Esophagus squamous epithelium (tissue), 4 donors: ENCODE data around the gene NFE2.

ENCODE experiments used
- POLR2A ChIP-seq, 4 donors: fragments of 450-650 bp; IDR thresholded peaks; one replicate each; pipeline ENCODE4 v1.6.1; 2017; ENCODE audit warnings: antibody characterized with exemption in 4 of 4, mild to moderate bottlenecking in 4 of 4, moderate library complexity in 3 of 4
- TF ChIP-seq, protein P1 (sequence below), 6 experiments: fragments of 450-650 bp in 4 of 6; fragments of 200-600 bp in 2 of 6; sonication (generic) in 2 of 6; IDR thresholded peaks; one replicate each; pipeline ENCODE4 v1.5.1; 2016 to 2019; ENCODE audit warnings: antibody characterized with exemption in 6 of 6, mild to moderate bottlenecking in 4 of 6, moderate library complexity in 4 of 6

GRCh38 chr12:54270345-54270744, 30.5 kb downstream of the NFE2 start:
- TF ChIP-seq, protein P1, sequence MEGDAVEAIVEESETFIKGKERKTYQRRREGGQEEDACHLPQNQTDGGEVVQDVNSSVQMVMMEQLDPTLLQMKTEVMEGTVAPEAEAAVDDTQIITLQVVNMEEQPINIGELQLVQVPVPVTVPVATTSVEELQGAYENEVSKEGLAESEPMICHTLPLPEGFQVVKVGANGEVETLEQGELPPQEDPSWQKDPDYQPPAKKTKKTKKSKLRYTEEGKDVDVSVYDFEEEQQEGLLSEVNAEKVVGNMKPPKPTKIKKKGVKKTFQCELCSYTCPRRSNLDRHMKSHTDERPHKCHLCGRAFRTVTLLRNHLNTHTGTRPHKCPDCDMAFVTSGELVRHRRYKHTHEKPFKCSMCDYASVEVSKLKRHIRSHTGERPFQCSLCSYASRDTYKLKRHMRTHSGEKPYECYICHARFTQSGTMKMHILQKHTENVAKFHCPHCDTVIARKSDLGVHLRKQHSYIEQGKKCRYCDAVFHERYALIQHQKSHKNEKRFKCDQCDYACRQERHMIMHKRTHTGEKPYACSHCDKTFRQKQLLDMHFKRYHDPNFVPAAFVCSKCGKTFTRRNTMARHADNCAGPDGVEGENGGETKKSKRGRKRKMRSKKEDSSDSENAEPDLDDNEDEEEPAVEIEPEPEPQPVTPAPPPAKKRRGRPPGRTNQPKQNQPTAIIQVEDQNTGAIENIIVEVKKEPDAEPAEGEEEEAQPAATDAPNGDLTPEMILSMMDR (IDR thresholded peaks at IDR 0.05) = no peak
- no peak for TF ChIP-seq POLR2A (IDR thresholded peaks at IDR 0.05)
